ENCODE results near the gene CHCHD2.
"Not testable (repeated sequence)": the region's sequence is repeated elsewhere in the genome, so short reads cannot be mapped to it uniquely, and the experiment has no call there.

The CHCHD2 gene

DNA sequence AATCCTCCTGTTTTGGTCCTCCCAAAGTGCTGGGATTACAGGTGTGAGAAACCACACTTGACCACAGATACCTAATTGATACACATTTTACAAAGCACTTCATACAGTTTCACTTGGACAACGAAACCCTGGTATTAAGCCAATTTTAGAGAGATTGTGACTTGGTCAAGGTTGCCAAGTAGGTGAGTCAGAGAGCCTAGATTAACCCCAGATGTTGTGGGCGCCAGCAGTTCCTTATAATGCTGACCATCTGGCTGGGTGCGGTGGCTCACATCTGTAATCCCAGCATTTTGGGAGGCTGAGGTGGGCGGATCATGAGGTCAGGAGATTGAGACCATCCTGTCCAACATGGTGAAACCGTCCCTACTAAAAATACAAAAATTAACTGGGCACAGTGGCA is 8.6 kb downstream of the CHCHD2 start:
- TF ChIP-seq, protein P1, sequence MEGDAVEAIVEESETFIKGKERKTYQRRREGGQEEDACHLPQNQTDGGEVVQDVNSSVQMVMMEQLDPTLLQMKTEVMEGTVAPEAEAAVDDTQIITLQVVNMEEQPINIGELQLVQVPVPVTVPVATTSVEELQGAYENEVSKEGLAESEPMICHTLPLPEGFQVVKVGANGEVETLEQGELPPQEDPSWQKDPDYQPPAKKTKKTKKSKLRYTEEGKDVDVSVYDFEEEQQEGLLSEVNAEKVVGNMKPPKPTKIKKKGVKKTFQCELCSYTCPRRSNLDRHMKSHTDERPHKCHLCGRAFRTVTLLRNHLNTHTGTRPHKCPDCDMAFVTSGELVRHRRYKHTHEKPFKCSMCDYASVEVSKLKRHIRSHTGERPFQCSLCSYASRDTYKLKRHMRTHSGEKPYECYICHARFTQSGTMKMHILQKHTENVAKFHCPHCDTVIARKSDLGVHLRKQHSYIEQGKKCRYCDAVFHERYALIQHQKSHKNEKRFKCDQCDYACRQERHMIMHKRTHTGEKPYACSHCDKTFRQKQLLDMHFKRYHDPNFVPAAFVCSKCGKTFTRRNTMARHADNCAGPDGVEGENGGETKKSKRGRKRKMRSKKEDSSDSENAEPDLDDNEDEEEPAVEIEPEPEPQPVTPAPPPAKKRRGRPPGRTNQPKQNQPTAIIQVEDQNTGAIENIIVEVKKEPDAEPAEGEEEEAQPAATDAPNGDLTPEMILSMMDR (IDR thresholded peaks at IDR 0.05; ENCODE audit: borderline replicate concordance, extremely low read depth, low read length, poor library complexity, severe bottlenecking): no peak
- TF ChIP-seq EZH2 (IDR thresholded peaks at IDR 0.05; ENCODE audit: borderline replicate concordance, low read depth, low read length, severe bottlenecking): no peak
- Histone ChIP-seq H3K9ac (ENCODE audit: low read depth, low read length) (no peak overlapping the region), H3K4me2 (ENCODE audit: insufficient read depth, low read length) (no peak overlapping the region), H3K4me1 (ENCODE audit: insufficient read depth, low read length) (peaks cover 6% of the 10 kb centered on the region; the same call in 1 of the 2 replicates), H3K36me3 (ENCODE audit: insufficient read depth, low read length) (peaks cover 39% of the 10 kb centered on the region), H3K27me3 (ENCODE audit: insufficient read depth, low read length, poor library complexity) (no peaks in the 10 kb centered on the region), H3K9me3 (ENCODE audit: insufficient read depth, low read length, severe bottlenecking) (no peaks in the 10 kb centered on the region), H3K4me3 (ENCODE audit: low read depth in 1 of 2, low read length in 2 of 2) (no peak overlapping the region), H4K20me1 (ENCODE audit: insufficient read depth, low read length) (peaks cover under 1% of the 10 kb centered on the region; the same call in 1 of the 2 replicates), H3K27ac (ENCODE audit: low read length) (no peak overlapping the region), H3K79me2 (ENCODE audit: insufficient read depth, low read length) (peaks cover under 1% of the 10 kb centered on the region; the same call in 1 of the 2 replicates), H2AFZ (ENCODE audit: low read depth, low read length) (no peak overlapping the region)
- ATAC-seq (ENCODE audit: insufficient read depth, low read depth) (no peak), DNase-seq (no peak)

DNA sequence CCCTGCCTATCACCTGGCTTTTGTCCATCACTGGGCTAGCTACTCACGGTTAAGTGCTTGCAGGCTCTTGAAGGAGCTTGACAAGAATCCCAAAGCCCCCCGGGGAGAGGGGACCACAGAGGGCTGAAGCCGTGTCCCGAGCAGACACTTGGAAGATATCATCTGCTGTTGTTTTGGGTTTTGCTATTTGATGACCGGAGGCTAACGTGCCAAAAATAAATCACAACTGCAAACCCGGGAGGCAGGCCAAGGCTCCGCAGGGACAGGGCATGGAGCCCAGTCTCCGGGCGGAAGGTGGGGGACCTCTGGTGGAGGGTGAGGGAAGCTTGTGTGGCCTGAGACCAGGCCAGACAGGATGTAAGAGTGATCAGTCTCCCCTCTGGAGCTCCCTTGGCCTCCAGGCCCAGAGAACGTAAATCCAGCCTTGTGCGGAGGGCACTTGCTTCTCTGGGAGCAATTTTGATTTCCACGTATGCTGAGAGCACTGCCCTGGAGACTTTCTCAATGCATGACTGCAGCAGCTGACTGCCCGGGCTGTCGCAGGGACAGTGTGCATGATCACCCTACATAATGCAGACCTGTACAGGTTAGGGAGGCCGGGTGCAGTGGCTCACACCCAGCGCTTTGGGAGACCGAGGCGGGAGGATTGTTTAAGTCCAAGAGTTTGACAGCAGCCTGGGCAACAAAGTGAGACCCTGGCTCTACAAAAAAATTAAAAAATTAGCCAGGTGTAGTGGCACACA is 13.3 kb downstream of the CHCHD2 start, which contains the start of gene PHKG1:
PHKG1 (minus strand) TSS at position 164 of the 743 bp plus-strand sequence. CDS start 4,011 bp downstream, outside the sequence.
- Histone ChIP-seq H3K27ac (ENCODE audit: low read length) (no peak within 1 kb of the TSS), H3K36me3 (ENCODE audit: insufficient read depth, low read length) (peaks cover 9% of the 10 kb centered on the region; the same call in 1 of the 2 replicates), H4K20me1 (ENCODE audit: insufficient read depth, low read length) (no peaks in the 10 kb centered on the region), H3K4me2 (ENCODE audit: insufficient read depth, low read length) (no peak within 1 kb of the TSS), H3K4me3 (ENCODE audit: low read depth in 1 of 2, low read length in 2 of 2) (no peak within 1 kb of the TSS), H3K27me3 (ENCODE audit: insufficient read depth, low read length, poor library complexity) (no peaks in the 10 kb centered on the region), H3K79me2 (ENCODE audit: insufficient read depth, low read length) (no peaks in the 10 kb centered on the region), H3K9me3 (ENCODE audit: insufficient read depth, low read length, severe bottlenecking) (no peaks in the 10 kb centered on the region), H3K4me1 (ENCODE audit: insufficient read depth, low read length) (peaks cover 6% of the 10 kb centered on the region; the same call in 1 of the 2 replicates), H2AFZ (ENCODE audit: low read depth, low read length) (no peak within 1 kb of the TSS), H3K9ac (ENCODE audit: low read depth, low read length) (no peak within 1 kb of the TSS)
- TF ChIP-seq EZH2 (IDR thresholded peaks at IDR 0.05; ENCODE audit: borderline replicate concordance, low read depth, low read length, severe bottlenecking): no peak
- TF ChIP-seq, protein P1 (IDR thresholded peaks at IDR 0.05; ENCODE audit: borderline replicate concordance, extremely low read depth, low read length, poor library complexity, severe bottlenecking): no peak
- ATAC-seq (ENCODE audit: insufficient read depth, low read depth) (0 out of 3 replicates have a peak, but pooled peaks have one; percentile 35), DNase-seq (no peak)

DNA sequence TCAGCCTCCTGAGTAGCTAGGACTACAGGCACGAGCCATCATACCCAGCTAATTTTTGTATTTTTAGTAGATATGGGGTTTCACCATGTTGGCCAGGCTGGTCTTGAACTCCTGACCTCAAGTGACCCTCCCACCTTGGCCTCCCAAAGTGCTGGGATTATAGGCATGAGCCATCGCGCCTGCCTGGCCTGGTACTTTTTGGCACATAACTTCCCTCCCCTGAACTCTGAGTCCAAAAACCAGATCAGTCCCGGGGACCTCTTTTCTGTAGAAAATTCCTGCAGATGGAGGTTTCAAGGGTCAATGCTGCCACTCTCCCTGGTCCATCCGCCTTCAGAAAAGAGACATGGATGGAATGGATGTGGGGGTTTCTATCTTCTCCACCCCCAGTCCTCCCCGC is 13.9 kb downstream of the CHCHD2 start:
- H4K20me1 ChIP-seq (ENCODE audit: insufficient read depth, low read length); H3K9ac ChIP-seq (ENCODE audit: low read depth, low read length); H3K4me3 ChIP-seq (ENCODE audit: low read depth in 1 of 2, low read length in 2 of 2); H3K27me3 ChIP-seq (ENCODE audit: insufficient read depth, low read length, poor library complexity); H3K4me2 ChIP-seq (ENCODE audit: insufficient read depth, low read length); H3K9me3 ChIP-seq (ENCODE audit: insufficient read depth, low read length, severe bottlenecking); H3K79me2 ChIP-seq (ENCODE audit: insufficient read depth, low read length); H3K4me1 ChIP-seq (ENCODE audit: insufficient read depth, low read length); ATAC-seq (ENCODE audit: insufficient read depth, low read depth); DNase-seq; H2AFZ ChIP-seq (ENCODE audit: low read depth, low read length); H3K27ac ChIP-seq (ENCODE audit: low read length): not testable (repeated sequence)
- peaks cover 11% of the 10 kb centered on the region for H3K36me3 ChIP-seq (ENCODE audit: insufficient read depth, low read length)

DNA sequence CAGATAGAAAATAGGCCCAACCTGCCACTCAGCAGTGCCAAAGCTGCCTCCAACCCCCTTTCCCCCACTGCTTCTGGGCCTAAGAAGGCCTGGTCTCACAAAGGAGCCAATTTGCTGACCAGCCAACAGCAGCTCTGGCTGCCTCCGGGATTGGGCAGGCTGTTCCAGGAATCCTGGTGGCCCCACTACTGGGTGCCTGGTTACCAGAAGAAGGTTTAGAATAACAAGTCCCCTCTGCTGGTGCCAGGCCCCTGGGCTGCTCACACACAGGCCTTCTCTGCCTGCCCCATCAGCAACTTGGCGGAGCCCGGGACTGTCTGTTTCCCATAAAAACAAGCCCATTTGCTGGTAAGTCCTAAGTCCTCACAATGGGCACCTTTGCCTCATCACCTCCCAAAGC is 14.7 kb downstream of the CHCHD2 start:
- no peaks in the 10 kb centered on the region for H3K79me2 ChIP-seq (ENCODE audit: insufficient read depth, low read length)
- no peak overlapping the region for H3K9ac ChIP-seq (ENCODE audit: low read depth, low read length)
- no peak overlapping the region for H3K27ac ChIP-seq (ENCODE audit: low read length)
- peaks cover 5% of the 10 kb centered on the region; the same call in 1 of the 2 replicates for H3K4me1 ChIP-seq (ENCODE audit: insufficient read depth, low read length)
- peaks cover 14% of the 10 kb centered on the region for H3K36me3 ChIP-seq (ENCODE audit: insufficient read depth, low read length)
- no peaks in the 10 kb centered on the region for H3K27me3 ChIP-seq (ENCODE audit: insufficient read depth, low read length, poor library complexity)
- TF ChIP-seq, protein P1 (IDR thresholded peaks at IDR 0.05; ENCODE audit: borderline replicate concordance, extremely low read depth, low read length, poor library complexity, severe bottlenecking): no peak
- no peak for TF ChIP-seq EZH2 (IDR thresholded peaks at IDR 0.05; ENCODE audit: borderline replicate concordance, low read depth, low read length, severe bottlenecking)
- H3K4me3 ChIP-seq (ENCODE audit: low read depth in 1 of 2, low read length in 2 of 2): no peak overlapping the region
- no peak overlapping the region for H2AFZ ChIP-seq (ENCODE audit: low read depth, low read length)
- ATAC-seq (ENCODE audit: insufficient read depth, low read depth) (no peak), DNase-seq (no peak)
- no peaks in the 10 kb centered on the region for H4K20me1 ChIP-seq (ENCODE audit: insufficient read depth, low read length)
- no peak overlapping the region for H3K4me2 ChIP-seq (ENCODE audit: insufficient read depth, low read length)
- no peaks in the 10 kb centered on the region for H3K9me3 ChIP-seq (ENCODE audit: insufficient read depth, low read length, severe bottlenecking)

All from DND-41 (cell line).